A549 (cell line): Measurements from ENCODE around the gene TTLL3. TPM values are rescaled to one million over a fixed set of nuclear protein-coding genes. Genes with fewer than 3 reads are reported as not detected.
A peak's percentile ranks its signal among the peaks of the same experiment; 100 is the strongest.
"Not testable (repeated sequence)": the region's sequence is repeated elsewhere in the genome, so short reads cannot be mapped to it uniquely, and the experiment has no call there.

Experiments
- ATAC-seq, 2 experiments: fragments of 200-7000 bp in 1 of 2; fragments of >200 bp in 1 of 2; cut with Nextera tagmentation in 1 of 2; cut with Tn5 transposase in 1 of 2; 3 replicates each; pipeline versions ENCODE4 v1.8.0 to v1.9.1; 2018 to 2020; ENCODE audit warnings: mild to moderate bottlenecking in 1 of 2, moderate library complexity in 1 of 2
- CTCF ChIA-PET: fragments of 300-600 bp; sonication (Branson Sonifier 250); formaldehyde crosslinking; extraction: SDS; loops from one replicate; lab custom pipeline; 2021; ENCODE audit warnings: antibody characterized with exemption, inconsistent platforms; lab: Yijun Ruan, JAX
- POLR2A ChIA-PET: fragments of 350-600 bp; formaldehyde crosslinking; extraction: SDS; loops from one replicate; lab custom pipeline; 2021; ENCODE audit warnings: antibody characterized with exemption, inconsistent platforms; lab: Yijun Ruan, JAX
- DNase-seq, 2 experiments: peaks; one replicate each; pipeline versions ENCODE4 v3.0.0 to v3.0.0-alpha.2; 2011 to 2016; ENCODE audit warnings: low read depth in 1 of 2, low spot score in 1 of 2
- FAIRE-seq: peaks from 2 replicates; lab custom pipeline; 2011; peaks lifted over from hg19 to GRCh38; lab: Jason Lieb, UNC
- H3K27ac ChIP-seq, 2 experiments: fragments of >200 bp; sonication (Bioruptor Twin); formaldehyde crosslinking; 3 replicates each; pipeline ENCODE4 v1.5.1; 2016 to 2017
- H3K4me1 ChIP-seq: fragments of >200 bp; sonication (Bioruptor Twin); formaldehyde crosslinking; 3 replicates; pipeline ENCODE4 v1.6.1; 2016
- H3K4me2 ChIP-seq: fragments of >200 bp; sonication (Bioruptor Twin); formaldehyde crosslinking; 3 replicates; pipeline ENCODE4 v1.6.1; 2016
- H3K4me3 ChIP-seq: fragments of >200 bp; sonication (Bioruptor Twin); formaldehyde crosslinking; 3 replicates; pipeline ENCODE4 v1.5.1; 2016
- H3K9me3 ChIP-seq: fragments of >200 bp; sonication (Bioruptor Twin); formaldehyde crosslinking; 3 replicates; pipeline ENCODE4 v1.6.1; 2016
- CBX8 ChIP-seq: fragments of 200-600 bp; sonication (generic); IDR thresholded peaks from 2 replicates; pipeline ENCODE4 v1.6.1; 2016
- CTCF ChIP-seq: fragments of >200 bp; sonication (Bioruptor Twin); formaldehyde crosslinking; IDR thresholded peaks from 3 replicates; pipeline ENCODE4 v1.5.1; 2016
- EHMT2 ChIP-seq: fragments of 200-600 bp; sonication (generic); IDR thresholded peaks from 2 replicates; pipeline ENCODE4 v1.6.1; 2016; ENCODE audit warnings: antibody characterized with exemption, low read depth, mild to moderate bottlenecking, moderate library complexity
- EP300 ChIP-seq, 2 experiments: fragments of >200 bp; sonication (Bioruptor Twin); formaldehyde crosslinking; IDR thresholded peaks; 2 replicates in 1 of 2; 3 replicates in 1 of 2; pipeline ENCODE4 v1.6.1; 2016 to 2017
- FOXS1 ChIP-seq: fragments of 250-450 bp; sonication (Bioruptor Pico); IDR thresholded peaks from 2 replicates; pipeline ENCODE4 v1.5.0; 2020; ENCODE audit warnings: mild to moderate bottlenecking, moderate library complexity
- HDAC2 ChIP-seq: fragments of 200-600 bp; sonication (generic); IDR thresholded peaks from 2 replicates; pipeline ENCODE4 v1.6.1; 2016
- HEYL ChIP-seq: fragments of 250-450 bp; sonication (Bioruptor Pico); IDR thresholded peaks from 2 replicates; pipeline ENCODE4 v1.8.0; 2021; ENCODE audit warnings: mild to moderate bottlenecking, moderate library complexity
- HMGXB4 ChIP-seq: fragments of 250-450 bp; sonication (Bioruptor Pico); IDR thresholded peaks from 2 replicates; pipeline ENCODE4 v1.5.0; 2021; ENCODE audit warnings: mild to moderate bottlenecking, moderate library complexity, borderline replicate concordance
- KDM5A ChIP-seq: fragments of 200-600 bp; sonication (generic); IDR thresholded peaks from 2 replicates; pipeline ENCODE4 v1.6.1; 2016; ENCODE audit warnings: antibody characterized with exemption, mild to moderate bottlenecking
- MAFK ChIP-seq: fragments of 450-650 bp; IDR thresholded peaks from 2 replicates; pipeline ENCODE4 v1.6.1; 2014; ENCODE audit not compliant: partially characterized antibody
- NR3C1 ChIP-seq: fragments of >200 bp; sonication (Bioruptor Twin); formaldehyde crosslinking; IDR thresholded peaks from 3 replicates; pipeline ENCODE4 v1.6.1; 2017
- POLR2A ChIP-seq: IDR thresholded peaks from 2 replicates; pipeline ENCODE4 v1.6.1; 2012; ENCODE audit warnings: mild to moderate bottlenecking, low read length
- POLR2AphosphoS2 ChIP-seq: conservative IDR thresholded peaks from 2 replicates; pipeline ENCODE4 v1.6.1; 2012; ENCODE audit warnings: low read length, improper control_type of control experiment, inconsistent platforms
- RAD21 ChIP-seq, 2 experiments: fragments of >200 bp in 1 of 2; sonication (Bioruptor Twin) in 1 of 2; formaldehyde crosslinking in 1 of 2; IDR thresholded peaks in 1 of 2; conservative IDR thresholded peaks in 1 of 2; 2 replicates in 1 of 2; 3 replicates in 1 of 2; pipeline ENCODE4 v1.6.1; 2012 to 2018; ENCODE audit warnings: inconsistent platforms in 1 of 2
- ZC3H11A ChIP-seq: fragments of 450-650 bp; IDR thresholded peaks from 2 replicates; pipeline ENCODE4 v1.6.1; 2014; ENCODE audit warnings: antibody characterized with exemption, mild to moderate bottlenecking
- WGBS: methylation state at CpG from one replicate; pipeline ENCODE4 v1.1.6; 2017; ENCODE audit errors: missing lambda C conversion rate; 5-methylcytosine and 5-hydroxymethylcytosine counted together
- polyA plus RNA-seq, 4 experiments: library from polyadenylated mRNA; depleted of rRNA in 3 of 4; stranded (reverse); fragments of >200 nt; fragmentation: RNase III in 1 of 4; extraction: RNeasy Plus Mini Kit Qiagen cat#74134 plus additional on column Dnase treatment in 1 of 4; gene quantifications; 2 replicates in 3 of 4; 3 replicates in 1 of 4; pipeline ENCODE4 v1.2.3, GENCODE V29; 2011 to 2017

TTLL3 gene
- polyA plus RNA-seq, 2 of the 4 experiments (the other 2 are of a cell fraction) = 10.3 to 13.0 TPM

GRCh38 chr3:9852528-9852927, 42.5 kb downstream of the TTLL3 start:
- TF ChIP-seq POLR2A (no peak), RAD21 (conservative IDR thresholded peaks at IDR 0.05 in 1 of 2, IDR thresholded peaks at IDR 0.05 in 1 of 2) (peak; percentile 16 to 55; a peak in 3 of 5 replicates), CTCF (0 out of 3 replicates have a peak, but pooled peaks have one; percentile 6)
- POLR2A ChIA-PET = interaction anchor here (0.6 kb wide), 1 partner anchor 833 kb away, joined by 4 read pairs; no protein-coding TSS in a partner anchor
- H3K4me1 ChIP-seq = peaks cover 3% of the 10 kb centered on the region; the same call in 1 of the 3 replicates
- no peak for ATAC-seq
- DNase-seq = no peak
- H3K9me3 ChIP-seq = no peaks in the 10 kb centered on the region
- CTCF ChIA-PET = interaction anchor here (0.6 to 1.5 kb wide), 7 partner anchors 12 to 99 kb away, joined by 3 to 9 read pairs (median 3); no protein-coding TSS in a partner anchor
- H3K4me2 ChIP-seq = no peak overlapping the region
- no peak overlapping the region for H3K4me3 ChIP-seq
- H3K27ac ChIP-seq = no peak overlapping the region
- 58% methylated on average over 6 of the region's 6 CpGs for WGBS
- FAIRE-seq = no peak

- ATAC-seq, DNase-seq, H3K4me3 ChIP-seq, POLR2A ChIA-PET, FAIRE-seq, H3K9me3 ChIP-seq, H3K4me2 ChIP-seq, H3K4me1 ChIP-seq, H3K27ac ChIP-seq: not testable (repeated sequence)
- WGBS = 76% methylated on average over 11 of the region's 11 CpGs
- CTCF ChIA-PET = interaction anchor here (1.1 to 3.2 kb wide), 3 partner anchors 30 to 92 kb away, joined by 3 to 19 read pairs (median 3); no protein-coding TSS in a partner anchor
Observed at GRCh38 chr3:9854291-9854940, 44.4 kb downstream of the TTLL3 start.

- no peak overlapping the region for H3K4me2 ChIP-seq
- H3K4me1 ChIP-seq = no peaks in the 10 kb centered on the region
- no peak overlapping the region for H3K27ac ChIP-seq
- CTCF ChIA-PET = interaction anchor here (1.5 to 3.2 kb wide), 2 partner anchors 29 to 91 kb away, joined by 3 to 19 read pairs; no protein-coding TSS in a partner anchor
- ATAC-seq (no peak), DNase-seq (no peak), FAIRE-seq (no peak)
- POLR2A ChIA-PET = no interaction called here
- 88% methylated on average over 3 of the region's 3 CpGs for WGBS
- no peak overlapping the region for H3K4me3 ChIP-seq
- TF ChIP-seq FOXS1 (CRISPR knock-in tag) (no peak), HMGXB4 (no peak), POLR2AphosphoS2 (no peak), MAFK (no peak), POLR2A (no peak), ZC3H11A (no peak), EP300 (IDR thresholded peaks at IDR 0.05) (no peak), NR3C1 (no peak), CTCF (no peak), EHMT2 (no peak), CBX8 (no peak), HDAC2 (no peak), HEYL (CRISPR knock-in tag) (no peak), KDM5A (no peak)
- no peaks in the 10 kb centered on the region for H3K9me3 ChIP-seq
Observed at GRCh38 chr3:9855594-9855993, 45.5 kb downstream of the TTLL3 start.
